HG03139 (cell line): Measurements from ENCODE around the gene SDR42E1.
"Not testable (repeated sequence)": the region's sequence is repeated elsewhere in the genome, so short reads cannot be mapped to it uniquely, and the experiment has no call there.

Source experiments
- ATAC-seq: cut with Tn5 transposase; IDR thresholded peaks from one replicate; pipeline ENCODE4 v1.9.1; 2021; ENCODE audit not compliant: unreplicated experiment

The SDR42E1 gene

GRCh38 chr16:82005027-82005830 is 6.0 kb downstream of the SDR42E1 start:
- ATAC-seq = no peak

- ATAC-seq = no peak
Measured at GRCh38 chr16:82004601-82005000, 6.7 kb downstream of the SDR42E1 start.

GRCh38 chr16:82002831-82003230 is 8.4 kb downstream of the SDR42E1 start:
- no peak for ATAC-seq

GRCh38 chr16:81997738-81998137 is 13.5 kb downstream of the SDR42E1 start:
- ATAC-seq = no peak

- no peak for ATAC-seq
Measured at GRCh38 chr16:81996664-81997509, 14.4 kb downstream of the SDR42E1 start.

GRCh38 chr16:81995651-81996050 is 15.6 kb downstream of the SDR42E1 start:
- no peak for ATAC-seq

GRCh38 chr16:81994485-81994884 is 16.8 kb downstream of the SDR42E1 start:
- no peak for ATAC-seq

GRCh38 chr16:81992859-81993258 is 18.4 kb downstream of the SDR42E1 start:
- ATAC-seq = no peak

- ATAC-seq = no peak
Measured at GRCh38 chr16:81987706-81988105, 23.6 kb downstream of the SDR42E1 start.

GRCh38 chr16:81987121-81987520 is 24.1 kb downstream of the SDR42E1 start:
- ATAC-seq = no peak

GRCh38 chr16:81977335-81977942 is 33.8 kb downstream of the SDR42E1 start:
- ATAC-seq = not testable (repeated sequence)

- ATAC-seq = no peak
Measured at GRCh38 chr16:81975637-81976036, 35.6 kb downstream of the SDR42E1 start.

- no peak for ATAC-seq
Measured at GRCh38 chr16:81973737-81974136, 37.5 kb downstream of the SDR42E1 start.

- ATAC-seq = no peak
Measured at GRCh38 chr16:81971853-81972252, 39.4 kb downstream of the SDR42E1 start.

- no peak for ATAC-seq
Measured at GRCh38 chr16:81967358-81967757, 43.9 kb downstream of the SDR42E1 start.

- ATAC-seq = no peak
Measured at GRCh38 chr16:81964808-81965207, 46.5 kb downstream of the SDR42E1 start.

GRCh38 chr16:81956213-81956948 is 54.9 kb downstream of the SDR42E1 start:
- no peak for ATAC-seq

- no peak for ATAC-seq
Measured at GRCh38 chr16:81951564-81951963, 59.7 kb downstream of the SDR42E1 start.

GRCh38 chr16:81946206-81946605 is 65.1 kb downstream of the SDR42E1 start:
- no peak for ATAC-seq

GRCh38 chr16:81945665-81946064 is 65.6 kb downstream of the SDR42E1 start:
- no peak for ATAC-seq

GRCh38 chr16:81942007-81942601 is 69.2 kb downstream of the SDR42E1 start:
- no peak for ATAC-seq
